ENCODE data around the gene SOAT2.
"Not testable (repeated sequence)": the region's sequence is repeated elsewhere in the genome, so short reads cannot be mapped to it uniquely, and the experiment has no call there.

The SOAT2 gene

DNA sequence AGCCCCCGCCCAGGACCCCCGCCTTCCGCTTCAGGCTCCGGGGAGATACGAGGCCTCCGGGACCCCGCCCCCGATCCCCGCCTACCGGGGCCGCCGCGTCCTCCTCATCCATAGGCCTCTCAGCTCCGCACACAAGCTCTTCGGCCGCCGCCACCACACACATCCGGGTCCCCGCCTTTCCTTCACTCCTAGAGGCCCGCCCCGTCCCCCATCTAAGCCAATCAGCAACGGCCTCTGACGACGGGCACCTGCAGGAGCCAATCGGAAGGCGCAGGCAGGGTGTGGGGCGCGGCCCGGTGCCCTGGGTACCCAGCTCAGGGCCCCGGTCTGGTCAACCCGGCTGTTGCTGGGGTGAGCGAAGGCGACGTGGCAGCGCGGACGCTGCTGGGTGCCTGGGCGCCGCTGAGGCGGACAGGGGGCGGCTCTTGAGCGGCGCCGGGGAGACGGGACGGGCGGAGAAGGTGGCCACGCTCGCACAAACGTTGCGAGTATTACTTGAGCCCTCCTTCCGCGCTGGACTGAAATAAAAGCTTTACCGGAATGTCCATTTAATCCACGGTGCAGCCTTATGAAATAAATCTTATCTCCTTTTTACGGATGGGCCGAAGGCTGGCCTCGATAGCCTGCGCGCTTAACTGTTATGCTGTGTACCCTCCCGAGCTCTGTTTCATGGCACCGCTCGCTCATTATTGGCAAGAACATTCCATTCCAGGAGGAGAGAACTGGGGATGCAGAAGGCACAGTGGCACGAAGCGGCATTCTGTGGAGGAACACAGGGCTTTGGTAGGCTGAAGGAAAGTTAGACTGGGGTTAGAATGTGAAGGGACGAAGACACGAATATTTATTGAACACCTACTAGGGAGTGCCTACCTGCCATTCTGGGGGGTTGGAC, 23.8 kb upstream of the SOAT2 start, which contains the start of gene SPRYD3:
SPRYD3 (minus strand) TSS at position 165 of the 892 bp plus-strand sequence; CDS start at position 108, 57 bp downstream.
- peak; percentile 100 for DNase-seq (ENCODE audit: low spot score)

- DNase-seq (ENCODE audit: low spot score) = no peak
These were observed 20.6 kb upstream of the SOAT2 start for GRCh38 chr12:53082637-53083175.

- no peak for DNase-seq (ENCODE audit: low spot score)
These were observed 16.9 kb upstream of the SOAT2 start for GRCh38 chr12:53086361-53086760.

DNA sequence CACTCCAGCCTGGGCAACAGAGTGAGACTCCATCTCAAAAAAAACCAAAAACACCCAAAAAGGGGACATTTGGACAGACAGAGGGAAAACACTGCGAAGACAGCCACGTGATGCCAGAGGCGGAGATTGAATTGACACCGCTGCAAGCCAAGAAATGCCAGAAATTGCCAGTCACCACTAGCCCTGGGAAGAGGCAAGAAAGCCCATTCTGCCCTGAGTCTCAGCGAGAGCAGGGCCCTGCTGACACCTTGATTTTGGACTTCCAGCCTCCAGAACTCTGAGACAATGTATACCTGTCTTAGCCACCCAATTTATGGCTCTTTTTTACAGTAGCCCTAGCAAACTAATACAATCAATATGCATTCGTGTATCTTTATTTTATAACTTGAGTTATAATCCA, 13.2 kb upstream of the SOAT2 start:
- DNase-seq (ENCODE audit: low spot score) = no peak

GRCh38 chr12:53090554-53090953, 12.7 kb upstream of the SOAT2 start:
- no peak for DNase-seq (ENCODE audit: low spot score)

- no peak for DNase-seq (ENCODE audit: low spot score)
These were observed 11.5 kb upstream of the SOAT2 start for GRCh38 chr12:53091756-53092155.

DNA sequence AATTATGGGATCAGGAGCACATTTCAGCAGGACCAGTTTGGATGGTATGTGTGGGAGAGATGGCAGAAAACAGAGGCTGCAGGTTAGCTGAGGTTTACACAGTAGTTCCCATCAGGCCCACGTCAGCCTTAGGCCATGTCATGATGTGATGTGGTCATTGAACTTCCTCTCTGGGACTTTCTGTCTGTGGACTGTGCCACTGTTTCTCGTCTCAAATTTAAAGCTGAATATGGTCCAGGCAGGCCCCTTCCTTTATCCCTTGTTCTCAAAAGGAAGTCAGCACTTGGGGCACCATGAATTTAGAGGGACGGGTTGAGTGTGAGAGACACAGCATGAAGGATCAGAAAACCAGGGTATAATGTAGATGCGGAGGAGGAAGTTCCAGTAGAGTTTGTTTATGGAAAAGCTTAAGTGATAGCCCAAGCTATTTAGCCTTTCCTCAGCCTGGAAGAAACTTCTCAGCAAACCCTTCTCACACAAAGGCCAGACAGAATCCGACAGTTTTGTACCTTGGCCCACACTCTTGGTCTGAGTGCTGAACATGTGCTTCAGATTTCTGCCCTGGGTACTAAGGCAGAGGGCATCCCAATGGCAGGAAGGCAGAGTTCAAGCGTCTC, 9.4 kb upstream of the SOAT2 start:
- DNase-seq (ENCODE audit: low spot score) = no peak

- DNase-seq (ENCODE audit: low spot score) = no peak
These were observed 8.9 kb upstream of the SOAT2 start for GRCh38 chr12:53094394-53094787.

DNA sequence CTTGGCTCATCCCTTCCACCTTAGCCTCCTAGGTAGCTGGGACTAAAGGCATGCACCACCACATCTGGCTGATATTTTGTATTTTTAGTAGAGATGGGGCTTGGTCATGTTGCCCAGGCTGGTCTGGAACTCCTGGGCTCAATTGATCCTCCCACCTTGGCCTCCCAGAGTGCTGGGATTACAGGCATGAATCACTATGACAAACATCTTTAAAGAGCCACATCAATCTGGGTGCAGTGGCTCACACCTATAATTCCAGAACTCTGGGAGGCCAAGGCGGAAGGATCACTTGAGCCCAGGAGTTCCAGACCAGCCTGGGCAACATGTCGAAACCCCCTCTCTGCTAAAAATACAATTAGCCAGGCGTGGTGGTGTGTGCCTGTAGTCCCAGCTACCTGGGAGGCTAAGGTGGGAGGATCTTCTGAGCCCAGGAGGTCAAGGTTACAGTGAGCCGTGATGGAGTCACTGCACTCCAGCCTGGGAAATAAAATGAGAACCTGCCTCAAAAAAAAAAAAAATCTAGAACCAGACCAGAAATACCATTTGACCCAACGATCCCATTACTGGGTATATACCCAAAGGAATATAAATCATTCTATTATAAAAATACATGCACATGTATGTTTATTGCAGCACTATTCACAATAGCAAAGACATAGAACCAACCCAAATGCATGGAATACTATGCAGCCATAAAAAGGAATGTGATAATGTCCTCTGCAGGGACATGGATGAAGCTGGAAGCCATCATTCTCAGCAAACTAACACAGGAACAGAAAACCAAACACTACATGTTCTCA, 8.3 kb upstream of the SOAT2 start:
- not testable (repeated sequence) for DNase-seq (ENCODE audit: low spot score)

DNA sequence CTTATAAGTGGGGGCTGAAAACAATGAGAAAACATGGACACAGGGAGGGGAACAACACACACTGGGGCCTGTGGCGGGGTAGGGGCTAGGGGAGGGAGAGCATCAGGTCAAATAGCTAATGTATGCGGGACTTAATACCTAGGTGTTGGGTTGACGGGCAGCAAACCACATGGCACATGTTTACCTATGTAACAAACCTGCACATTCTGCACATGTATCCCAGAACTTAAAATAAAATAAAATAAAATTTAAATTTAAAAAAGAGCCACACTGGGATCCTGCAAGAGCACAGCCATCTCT, 7.7 kb upstream of the SOAT2 start:
- not testable (repeated sequence) for DNase-seq (ENCODE audit: low spot score)

GRCh38 chr12:53096089-53096741, 7.1 kb upstream of the SOAT2 start:
- peak; percentile 25 for DNase-seq (ENCODE audit: low spot score)

DNA sequence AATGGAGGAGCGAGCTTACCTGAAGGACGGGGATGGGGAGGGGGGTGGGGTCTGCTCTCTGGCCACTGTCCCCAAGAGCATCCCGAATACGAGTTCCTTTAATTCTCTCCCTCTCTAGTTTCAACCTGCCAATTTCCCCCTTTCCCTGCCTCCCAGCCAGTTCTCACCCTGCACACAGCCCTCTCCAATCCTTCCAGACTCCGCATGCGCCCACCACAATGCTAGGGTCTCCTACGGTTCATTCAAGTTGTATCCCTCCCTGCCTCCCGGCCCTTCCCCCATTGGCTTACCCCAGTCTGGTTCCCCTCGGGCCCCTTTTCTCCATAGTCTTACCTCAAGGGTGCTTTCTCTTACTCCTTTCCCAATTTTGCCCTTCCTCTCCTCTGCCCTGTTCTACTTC, 6.5 kb upstream of the SOAT2 start:
- DNase-seq (ENCODE audit: low spot score) = no peak

GRCh38 chr12:53097207-53097563, 6.1 kb upstream of the SOAT2 start:
- peak; percentile 59 for DNase-seq (ENCODE audit: low spot score)

- DNase-seq (ENCODE audit: low spot score) = peak; percentile 67
These were observed 5.5 kb upstream of the SOAT2 start, which contains the start of gene IGFBP6 for GRCh38 chr12:53097564-53098353. TSS of gene IGFBP6 (plus strand) at chr12:53097667. CDS start at chr12:53097718, 51 bp downstream.

GRCh38 chr12:53098354-53098981, 4.8 kb upstream of the SOAT2 start:
- DNase-seq (ENCODE audit: low spot score) = no peak

DNA sequence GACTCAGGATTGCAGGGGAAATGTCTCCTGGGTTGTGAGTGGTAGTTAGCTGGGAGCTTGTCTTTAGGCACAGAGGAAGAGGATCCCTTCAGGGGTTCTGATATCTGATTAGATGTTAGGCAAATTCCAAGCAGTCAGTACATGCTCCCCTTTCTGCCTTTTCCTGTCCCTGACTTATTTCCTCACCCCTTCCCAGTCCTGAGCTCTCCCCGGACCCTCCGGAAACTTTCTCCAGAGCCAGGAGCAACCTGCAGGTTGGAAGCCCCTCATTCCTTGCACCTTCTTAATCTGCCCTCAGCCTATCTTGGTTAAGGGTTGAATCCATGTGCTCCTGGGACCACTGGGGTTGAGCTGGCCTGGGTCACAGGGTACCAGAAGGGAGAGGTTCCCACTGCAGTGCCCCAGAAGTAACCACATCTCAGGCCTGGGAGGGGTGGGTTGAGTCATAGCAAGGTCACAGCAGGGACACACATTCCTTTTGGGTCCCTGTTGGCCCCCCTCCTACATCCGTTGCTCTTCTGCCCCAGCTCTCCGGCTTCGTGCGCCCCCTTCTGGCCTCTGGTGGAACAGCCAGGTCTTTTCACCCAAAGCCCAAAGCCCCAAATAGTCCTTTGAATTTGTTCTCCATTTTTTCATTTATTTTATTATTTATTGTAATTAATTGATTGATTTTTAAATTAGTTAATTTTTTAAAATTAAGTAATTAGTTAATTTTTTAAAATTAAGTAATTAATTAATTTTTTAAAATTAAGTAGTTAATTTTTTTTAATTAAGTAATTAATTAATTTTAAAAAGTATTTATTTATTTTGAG, 4.0 kb upstream of the SOAT2 start:
- peak; percentile 92 for DNase-seq (ENCODE audit: low spot score)

DNA sequence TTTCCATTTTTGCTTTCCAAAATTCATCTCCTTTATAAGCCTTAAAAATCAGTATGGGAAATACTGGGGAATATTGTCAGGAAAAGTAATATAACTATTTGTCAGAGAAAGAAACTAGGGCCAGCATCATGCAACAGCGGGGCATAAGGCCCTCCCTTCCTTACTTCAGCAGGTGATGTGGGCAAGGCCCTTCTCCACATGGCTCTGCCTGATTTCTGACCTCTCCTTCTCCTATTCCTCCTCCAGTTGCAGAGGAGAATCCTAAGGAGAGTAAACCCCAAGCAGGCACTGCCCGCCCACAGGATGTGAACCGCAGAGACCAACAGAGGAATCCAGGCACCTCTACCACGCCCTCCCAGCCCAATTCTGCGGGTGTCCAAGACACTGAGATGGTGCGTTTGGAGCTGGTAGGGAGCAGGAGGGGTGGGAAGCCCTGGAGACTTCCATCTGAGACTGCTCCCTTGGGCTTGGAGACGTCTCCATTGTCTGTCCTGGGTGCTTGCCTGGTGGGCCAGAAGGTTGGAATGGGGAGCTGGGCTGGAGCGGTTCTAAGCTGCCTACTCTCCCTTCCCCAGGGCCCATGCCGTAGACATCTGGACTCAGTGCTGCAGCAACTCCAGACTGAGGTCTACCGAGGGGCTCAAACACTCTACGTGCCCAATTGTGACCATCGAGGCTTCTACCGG, 2.7 kb upstream of the SOAT2 start:
- peak; percentile 19 for DNase-seq (ENCODE audit: low spot score)

GRCh38 chr12:53101266-53101665, 2.0 kb upstream of the SOAT2 start:
- DNase-seq (ENCODE audit: low spot score) = no peak

Data from iPS-NIHi11 (cell line).